Astrocyte (in vitro differentiated cells and primary cell): ENCODE measurements around the gene OSBPL9.

Experiments used
- CTCF ChIP-seq: IDR thresholded peaks from 2 replicates; pipeline ENCODE4 v1.5.1; 2011; ENCODE audit warnings: low read depth, mild to moderate bottlenecking, inconsistent platforms, low read length, moderate library complexity; ENCODE audit not compliant: insufficient read depth
- EZH2 ChIP-seq: IDR thresholded peaks from 2 replicates; pipeline ENCODE4 v1.6.1; 2012; ENCODE audit warnings: mild to moderate bottlenecking, low read length, inconsistent platforms; ENCODE audit not compliant: insufficient read depth

DNA sequence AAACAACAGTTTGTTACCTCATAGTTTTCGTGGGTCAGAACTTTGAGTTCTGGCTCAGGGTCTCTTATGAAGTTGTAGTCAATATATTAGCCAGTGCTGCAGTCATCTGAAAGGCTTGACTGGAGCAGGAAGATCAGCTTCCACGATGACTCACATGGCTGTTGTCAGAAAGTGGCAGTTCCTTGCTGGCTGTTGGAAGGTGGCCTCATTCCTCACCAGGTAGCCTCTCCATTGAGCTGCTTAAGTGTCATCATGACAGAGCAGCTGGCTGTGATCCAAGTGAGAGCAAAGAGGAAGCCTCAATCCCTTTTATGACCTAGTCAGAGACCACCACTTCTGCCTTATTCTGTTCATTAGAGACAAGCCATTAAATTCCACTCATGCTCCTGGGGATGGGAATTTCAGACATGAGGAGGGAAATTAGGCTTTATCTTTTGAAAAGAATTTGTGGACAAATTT, 5.6 kb downstream of the OSBPL9 start:
- no peak for TF ChIP-seq CTCF
- no peak for TF ChIP-seq EZH2
